Measurements from ENCODE around the gene FOXI1. TPM values are rescaled to one million over a fixed set of nuclear protein-coding genes. Genes with fewer than 3 reads are reported as not detected.

FOXI1 gene
- total RNA-seq, 2 donors from 2014 or later: not detected

GRCh38 chr5:170104710-170105109 is 987 bp upstream of the FOXI1 start:
- Histone ChIP-seq H3K27me3 (no peaks in the 10 kb centered on the region), H3K4me3 (no peak overlapping the region), H3K4me1 (no peaks in the 10 kb centered on the region), H3K27ac (no peak overlapping the region), H3K36me3 (replicated peaks in 1 of 2; ENCODE audit: insufficient read depth in 1 of 2, low read depth in 2 of 2) (no peaks in the 10 kb centered on the region), H3K9me3 (no peaks in the 10 kb centered on the region)
- 80 to 81% methylated on average over 25 to 26 of the region's 26 CpGs for WGBS, 2 donors
- intact Hi-C loops (cut with DNase I): loop anchor here (5.0 kb wide), 1 partner anchor 78 kb away; no protein-coding TSS in a partner anchor
- ATAC-seq (no peak), DNase-seq (no peak)
- no peak for TF ChIP-seq CTCF (IDR thresholded peaks at IDR 0.05)
- no peak for TF ChIP-seq POLR2A (IDR thresholded peaks at IDR 0.05)

DNA sequence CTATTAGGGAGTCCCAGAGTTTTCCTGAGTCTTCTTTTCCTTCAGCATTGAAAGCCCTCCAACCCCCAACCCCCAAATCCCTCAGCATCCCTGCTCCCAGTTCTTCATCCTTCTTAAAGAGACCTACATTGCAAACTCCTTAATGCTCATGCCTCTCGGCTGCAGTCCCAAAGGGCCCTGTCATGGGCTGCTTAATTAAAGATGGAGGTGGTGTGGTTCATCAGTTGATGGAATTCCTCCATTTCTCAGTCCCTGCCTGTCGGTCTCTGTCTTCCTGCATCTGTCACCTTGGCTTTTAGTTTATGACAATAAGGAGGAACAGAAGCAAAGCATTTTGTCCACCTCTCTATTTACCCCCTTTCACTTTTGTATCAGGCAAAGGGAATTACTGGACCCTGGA is 2.0 kb downstream of the FOXI1 start:
- Histone ChIP-seq H3K27ac (no peak overlapping the region), H3K4me3 (no peak overlapping the region), H3K27me3 (no peaks in the 10 kb centered on the region), H3K9me3 (no peaks in the 10 kb centered on the region), H3K4me1 (no peaks in the 10 kb centered on the region), H3K36me3 (replicated peaks in 1 of 2; ENCODE audit: insufficient read depth in 1 of 2, low read depth in 2 of 2) (no peaks in the 10 kb centered on the region)
- intact Hi-C loops (cut with DNase I): loop anchor here (5.0 kb wide), 1 partner anchor 75 kb away; no protein-coding TSS in a partner anchor
- DNase-seq: no peak
- ATAC-seq: no peak
- 58 to 67% methylated on average over 2 of the region's 2 CpGs for WGBS, 2 donors
- TF ChIP-seq POLR2A (IDR thresholded peaks at IDR 0.05) (no peak), CTCF (IDR thresholded peaks at IDR 0.05) (no peak)

- Histone ChIP-seq H3K36me3 (replicated peaks in 1 of 2; ENCODE audit: insufficient read depth in 1 of 2, low read depth in 2 of 2) (no peaks in the 10 kb centered on the region), H3K4me1 (no peaks in the 10 kb centered on the region), H3K27me3 (no peaks in the 10 kb centered on the region), H3K9me3 (no peaks in the 10 kb centered on the region), H3K4me3 (no peak overlapping the region), H3K27ac (no peak overlapping the region)
- ATAC-seq: no peak
- intact Hi-C loops (cut with DNase I): loop anchor here (5.0 kb wide), 1 partner anchor 74 kb away; no protein-coding TSS in a partner anchor
- WGBS, 2 donors: 64 to 88% methylated on average over 5 to 12 of the region's 12 CpGs
- DNase-seq: no peak
- no peak for TF ChIP-seq POLR2A (IDR thresholded peaks at IDR 0.05)
- no peak for TF ChIP-seq CTCF (IDR thresholded peaks at IDR 0.05)
Observed at GRCh38 chr5:170108266-170108785, 2.6 kb downstream of the FOXI1 start.

DNA sequence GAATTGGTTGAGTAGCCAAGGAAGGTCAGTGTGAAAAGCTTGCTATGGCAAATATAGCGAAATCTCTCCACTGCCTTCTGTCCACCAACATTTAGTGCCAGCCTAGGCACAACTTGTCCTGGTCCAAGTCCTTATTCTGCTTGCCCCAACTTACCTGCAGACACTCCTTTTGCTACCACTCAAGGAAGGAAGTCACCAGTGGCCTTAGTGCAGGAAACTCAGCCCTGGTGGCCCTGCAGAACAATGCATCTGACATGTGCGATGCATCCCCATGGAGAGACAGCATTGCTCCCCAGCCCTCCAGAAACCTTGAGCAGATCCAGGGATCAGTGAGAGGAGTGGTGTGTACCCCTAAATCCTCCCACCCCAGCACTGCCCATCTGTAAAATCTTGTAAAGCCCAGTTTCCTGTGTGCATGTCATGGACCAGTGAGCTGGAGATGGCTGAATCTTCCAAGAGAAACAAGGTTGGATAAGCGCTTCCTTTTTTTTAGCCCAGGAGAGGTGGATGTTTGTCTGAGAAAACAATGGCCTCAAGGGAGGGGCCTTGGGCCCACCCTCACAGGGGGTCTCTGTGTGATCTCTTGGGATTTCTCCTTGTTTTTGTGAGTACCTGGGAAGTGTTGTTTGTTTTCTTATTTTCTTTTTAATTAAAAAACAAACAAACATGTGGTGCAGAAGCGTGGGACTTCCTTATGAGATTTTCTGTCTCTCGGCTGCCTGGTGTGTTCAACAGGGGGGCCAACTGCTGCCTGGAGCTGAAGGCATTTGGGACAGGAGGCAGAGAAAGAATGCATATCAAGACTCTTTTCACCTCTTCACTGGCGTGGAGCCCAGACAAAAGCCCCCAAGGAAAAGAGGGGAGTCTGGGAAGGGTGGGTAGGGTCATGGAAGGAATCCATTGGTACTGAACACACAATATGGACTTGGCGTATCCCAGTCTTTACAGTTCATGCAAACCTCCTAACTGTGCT is 3.6 kb downstream of the FOXI1 start:
- no peaks in the 10 kb centered on the region for H3K4me1 ChIP-seq
- no peak for TF ChIP-seq CTCF (IDR thresholded peaks at IDR 0.05)
- TF ChIP-seq POLR2A (IDR thresholded peaks at IDR 0.05): no peak
- 58 to 73% methylated on average over 7 of the region's 7 CpGs for WGBS, 2 donors
- no peak for DNase-seq
- no peak for ATAC-seq
- no peaks in the 10 kb centered on the region for H3K36me3 ChIP-seq (replicated peaks in 1 of 2; ENCODE audit: insufficient read depth in 1 of 2, low read depth in 2 of 2)
- no peak overlapping the region for H3K4me3 ChIP-seq
- H3K9me3 ChIP-seq: no peaks in the 10 kb centered on the region
- intact Hi-C loops (cut with DNase I): loop anchor here (5.0 kb wide), 1 partner anchor 73 kb away; no protein-coding TSS in a partner anchor
- no peak overlapping the region for H3K27ac ChIP-seq
- H3K27me3 ChIP-seq: no peaks in the 10 kb centered on the region

Data from body of pancreas (tissue), 4 donors.